Hepatic stellate cell (primary cell): ENCODE data around the gene HRH3.
A peak's percentile ranks its signal among the peaks of the same experiment; 100 is the strongest.

ENCODE experiments used
- DNase-seq: peaks from one replicate; pipeline ENCODE4 v3.0.0; 2011; ENCODE audit warnings: low spot score

The HRH3 gene

GRCh38 chr20:62197801-62198200 is 22.3 kb downstream of the HRH3 start:
- DNase-seq: no peak

GRCh38 chr20:62197311-62197710 is 22.8 kb downstream of the HRH3 start:
- DNase-seq: no peak

- no peak for DNase-seq
Measured at GRCh38 chr20:62196286-62196685, 23.8 kb downstream of the HRH3 start.

GRCh38 chr20:62195736-62196135 is 24.3 kb downstream of the HRH3 start:
- DNase-seq: no peak

- no peak for DNase-seq
Measured at GRCh38 chr20:62195075-62195405, 25.0 kb downstream of the HRH3 start.

GRCh38 chr20:62193079-62194025 is 26.7 kb downstream of the HRH3 start:
- no peak for DNase-seq

- no peak for DNase-seq
Measured at GRCh38 chr20:62192635-62193034, 27.4 kb downstream of the HRH3 start.

GRCh38 chr20:62191781-62192559 is 28.1 kb downstream of the HRH3 start:
- no peak for DNase-seq

GRCh38 chr20:62190639-62191411 is 29.3 kb downstream of the HRH3 start:
- DNase-seq: no peak

- peak; percentile 46 for DNase-seq
Measured at GRCh38 chr20:62186887-62187866, 32.9 kb downstream of the HRH3 start.

GRCh38 chr20:62186096-62186426 is 34.0 kb downstream of the HRH3 start:
- DNase-seq: no peak

GRCh38 chr20:62183426-62184142 is 36.5 kb downstream of the HRH3 start:
- peak; percentile 48 for DNase-seq

- DNase-seq: peak; percentile 100
Measured at GRCh38 chr20:62182469-62183425, 37.3 kb downstream of the HRH3 start, which contains the start of gene MTG2. MTG2 (plus strand) TSS chr20:62183028; CDS start chr20:62193421, 10,393 bp downstream.

GRCh38 chr20:62181808-62182207 is 38.3 kb downstream of the HRH3 start:
- no peak for DNase-seq

- DNase-seq: no peak
Measured at GRCh38 chr20:62179162-62179504, 40.9 kb downstream of the HRH3 start.

- DNase-seq: no peak
Measured at GRCh38 chr20:62178316-62179161, 41.5 kb downstream of the HRH3 start.

GRCh38 chr20:62177307-62177706 is 42.8 kb downstream of the HRH3 start:
- DNase-seq: no peak

GRCh38 chr20:62176866-62177265 is 43.2 kb downstream of the HRH3 start:
- DNase-seq: no peak

- no peak for DNase-seq
Measured at GRCh38 chr20:62175711-62176110, 44.4 kb downstream of the HRH3 start.
